OCI-LY3 (cell line): Measurements from ENCODE around the gene CRMP1.
"Not testable (repeated sequence)": the region's sequence is repeated elsewhere in the genome, so short reads cannot be mapped to it uniquely, and the experiment has no call there.

Source experiments
- H2AFZ ChIP-seq: fragments of 200-600, 300-600 bp; shearing (Covaris generic); 2 replicates; pipeline ENCODE4 v1.6.0; 2014; ENCODE audit warnings: antibody characterized with exemption, low read depth, low read length
- H3K27ac ChIP-seq: fragments of 200-600, 300-600 bp; sonication (generic); 2 replicates; pipeline ENCODE4 v1.5.1; 2014; ENCODE audit warnings: mild to moderate bottlenecking, low read length, moderate library complexity, mixed read lengths
- H3K27me3 ChIP-seq: fragments of 200-600, 300-600 bp; sonication (generic); 2 replicates; pipeline ENCODE4 v1.6.1; 2014; ENCODE audit warnings: low read depth, low read length, mixed read lengths
- H3K36me3 ChIP-seq: fragments of 200-600, 300-600 bp; sonication (generic); replicated peaks from 2 replicates; pipeline ENCODE3; 2014; ENCODE audit warnings: low read depth, low read length, mixed read lengths
- H3K4me1 ChIP-seq: fragments of 300-600, 200-600 bp; sonication (generic); 2 replicates; pipeline ENCODE4 v1.6.1; 2014; ENCODE audit warnings: low read length, mixed read lengths
- H3K4me2 ChIP-seq: fragments of 200-600, 300-600 bp; sonication (generic); 2 replicates; pipeline ENCODE4 v1.6.1; 2014; ENCODE audit warnings: low read length, mixed read lengths
- H3K4me3 ChIP-seq: fragments of 300-600, 200-600 bp; sonication (generic); 2 replicates; pipeline ENCODE4 v1.5.1; 2014; ENCODE audit warnings: antibody characterized with exemption, mild to moderate bottlenecking, low read length, moderate library complexity
- H3K79me2 ChIP-seq: fragments of 300-600, 200-600 bp; shearing (Covaris generic); 2 replicates; pipeline ENCODE4 v1.6.1; 2014; ENCODE audit warnings: mild to moderate bottlenecking, low read length, mixed read lengths
- H3K9ac ChIP-seq: fragments of 300-600, 200-600 bp; shearing (Covaris generic); 2 replicates; pipeline ENCODE4 v1.6.0; 2014; ENCODE audit warnings: mild to moderate bottlenecking, low read length, moderate library complexity
- H3K9me3 ChIP-seq: fragments of 200-600, 300-600 bp; shearing (Covaris generic); 2 replicates; pipeline ENCODE4 v1.6.1; 2014; ENCODE audit warnings: low read length, mixed read lengths; ENCODE audit not compliant: insufficient read depth
- H4K20me1 ChIP-seq: fragments of 200-600, 300-600 bp; sonication (generic); 2 replicates; pipeline ENCODE4 v1.6.1; 2016; ENCODE audit warnings: low read length, mixed read lengths; ENCODE audit not compliant: insufficient read depth
- CTCF ChIP-seq: fragments of 200-600, 300-600 bp; sonication (generic); IDR thresholded peaks from 2 replicates; pipeline ENCODE4 v1.5.1; 2014; ENCODE audit warnings: antibody characterized with exemption, low read length, low read depth
- EZH2phosphoT487 ChIP-seq: fragments of 200-600 bp; shearing (Covaris generic); IDR thresholded peaks from 2 replicates; pipeline ENCODE4 v1.6.1; 2018; ENCODE audit warnings: antibody characterized with exemption, mixed run types, low read depth

Gene CRMP1

GRCh38 chr4:5843573-5844530 is 49.0 kb downstream of the CRMP1 start:
- no peaks in the 10 kb centered on the region for H3K4me1 ChIP-seq
- TF ChIP-seq EZH2phosphoT487: no peak
- TF ChIP-seq CTCF: no peak
- no peak overlapping the region for H3K4me3 ChIP-seq
- H3K27me3 ChIP-seq: peaks cover 5% of the 10 kb centered on the region; the same call in 1 of the 2 replicates
- H3K79me2 ChIP-seq: no peaks in the 10 kb centered on the region
- H3K4me2 ChIP-seq: no peak overlapping the region
- H3K9me3 ChIP-seq: no peaks in the 10 kb centered on the region
- no peaks in the 10 kb centered on the region for H4K20me1 ChIP-seq
- H3K9ac ChIP-seq: no peak overlapping the region
- no peak overlapping the region for H3K27ac ChIP-seq
- no peak overlapping the region for H2AFZ ChIP-seq
- H3K36me3 ChIP-seq: no peaks in the 10 kb centered on the region

GRCh38 chr4:5842456-5842855 is 50.4 kb downstream of the CRMP1 start:
- Histone ChIP-seq H3K27me3 (peaks cover 2% of the 10 kb centered on the region; the same call in 1 of the 2 replicates), H3K79me2 (no peaks in the 10 kb centered on the region), H4K20me1 (no peaks in the 10 kb centered on the region), H3K9ac (no peak overlapping the region), H3K36me3 (no peaks in the 10 kb centered on the region), H3K4me2 (no peak overlapping the region), H3K4me1 (no peaks in the 10 kb centered on the region), H3K4me3 (no peak overlapping the region), H3K9me3 (no peaks in the 10 kb centered on the region), H2AFZ (no peak overlapping the region), H3K27ac (no peak overlapping the region)
- no peak for TF ChIP-seq CTCF
- TF ChIP-seq EZH2phosphoT487: no peak

GRCh38 chr4:5839751-5840674 is 52.9 kb downstream of the CRMP1 start:
- H4K20me1 ChIP-seq: no peaks in the 10 kb centered on the region
- H3K9ac ChIP-seq: no peak overlapping the region
- H3K79me2 ChIP-seq: no peaks in the 10 kb centered on the region
- H3K27me3 ChIP-seq: no peaks in the 10 kb centered on the region
- no peak overlapping the region for H3K27ac ChIP-seq
- H3K4me2 ChIP-seq: no peak overlapping the region
- no peaks in the 10 kb centered on the region for H3K36me3 ChIP-seq
- H3K9me3 ChIP-seq: no peaks in the 10 kb centered on the region
- no peak overlapping the region for H2AFZ ChIP-seq
- no peaks in the 10 kb centered on the region for H3K4me1 ChIP-seq
- TF ChIP-seq CTCF: no peak
- no peak for TF ChIP-seq EZH2phosphoT487
- no peak overlapping the region for H3K4me3 ChIP-seq

GRCh38 chr4:5839332-5839731 is 53.6 kb downstream of the CRMP1 start:
- Histone ChIP-seq H3K27ac (no peak overlapping the region), H3K4me2 (no peak overlapping the region), H3K9me3 (no peaks in the 10 kb centered on the region), H3K79me2 (no peaks in the 10 kb centered on the region), H3K4me1 (no peaks in the 10 kb centered on the region), H4K20me1 (no peaks in the 10 kb centered on the region), H2AFZ (no peak overlapping the region), H3K4me3 (no peak overlapping the region), H3K9ac (no peak overlapping the region), H3K36me3 (no peaks in the 10 kb centered on the region), H3K27me3 (no peaks in the 10 kb centered on the region)
- TF ChIP-seq EZH2phosphoT487 (no peak), CTCF (no peak)

GRCh38 chr4:5837483-5837882 is 55.4 kb downstream of the CRMP1 start:
- H3K9me3 ChIP-seq, H3K27ac ChIP-seq: not testable (repeated sequence)

More at GRCh38 chr4:5837483-5837882, 55.4 kb downstream of the CRMP1 start:
- H3K4me3 ChIP-seq, H2AFZ ChIP-seq, H4K20me1 ChIP-seq, H3K9ac ChIP-seq, H3K27me3 ChIP-seq, H3K36me3 ChIP-seq, H3K79me2 ChIP-seq, H3K4me1 ChIP-seq, H3K4me2 ChIP-seq: not testable (repeated sequence)
